Stimulated activated naive CD8-positive, alpha-beta T cell treated with anti-CD3 and anti-CD28 coated beads, Interleukin-15, amount 100 ng/mL, for 72 hours (primary cell): ENCODE measurements around the gene RBM43.
A peak's percentile ranks its signal among the peaks of the same experiment; 100 is the strongest.

ENCODE experiments used
- ATAC-seq: fragments of 150-1000 bp; cut with Tn5 transposase; 2 replicates; pipeline ENCODE4 v1.10.0; 2021; ENCODE audit warnings: mild to moderate bottlenecking, moderate library complexity
- DNase-seq, 2 donors: peaks; one replicate each; pipeline ENCODE4 v3.0.0; 2021 to 2022
- H3K27ac Mint-ChIP-seq, 2 donors: one replicate each; pipeline ENCODE4 v1.8.0; 2022; ENCODE audit warnings: mild to moderate bottlenecking in 2 of 2, mixed read lengths in 2 of 2, moderate library complexity in 2 of 2
- H3K27me3 Mint-ChIP-seq: one replicate; pipeline ENCODE4 v1.8.0; 2022; ENCODE audit warnings: mixed read lengths
- H3K4me1 Mint-ChIP-seq: one replicate; pipeline ENCODE4 v1.8.0; 2022; ENCODE audit warnings: mild to moderate bottlenecking, mixed read lengths
- H3K4me3 Mint-ChIP-seq, 2 donors: one replicate each; pipeline ENCODE4 v1.8.0; 2022; ENCODE audit warnings: mild to moderate bottlenecking in 2 of 2, mixed read lengths in 2 of 2, moderate library complexity in 1 of 2
- H3K9me3 Mint-ChIP-seq, 2 donors: one replicate each; pipeline ENCODE4 v1.8.0; 2022; ENCODE audit warnings: mixed read lengths in 2 of 2

RBM43 gene

DNA sequence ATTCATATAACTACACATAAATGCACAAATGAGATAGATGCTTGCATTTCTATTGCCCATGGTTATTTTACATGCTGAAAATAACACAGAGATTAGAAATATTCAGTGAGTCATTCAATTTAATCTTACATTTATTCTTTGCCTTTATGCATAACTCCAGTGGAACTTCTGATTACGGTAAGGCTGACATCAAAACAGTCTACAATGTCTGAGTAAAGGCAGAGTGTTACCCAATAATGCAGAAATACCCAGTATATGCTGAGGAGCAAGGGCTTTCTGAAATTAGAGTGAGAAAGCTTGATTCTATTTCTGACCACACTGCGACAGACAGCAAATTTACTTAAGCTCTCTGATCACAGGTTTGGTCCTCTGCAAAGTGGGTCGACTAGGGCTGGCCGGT is 18.6 kb upstream of the RBM43 start:
- DNase-seq: no peak
- Mint-ChIP-seq H3K4me3 (no peak overlapping the region), H3K27ac (no peak overlapping the region), H3K9me3 (no peaks in the 10 kb centered on the region), H3K4me1 (peaks cover 12% of the 10 kb centered on the region), H3K27me3 (no peaks in the 10 kb centered on the region)
- no peak for ATAC-seq

- H3K9me3 Mint-ChIP-seq: no peaks in the 10 kb centered on the region
- no peak overlapping the region for H3K4me3 Mint-ChIP-seq
- no peaks in the 10 kb centered on the region for H3K27me3 Mint-ChIP-seq
- ATAC-seq (no peak), DNase-seq (no peak)
- H3K4me1 Mint-ChIP-seq: peaks cover 6% of the 10 kb centered on the region
- no peak overlapping the region for H3K27ac Mint-ChIP-seq
Observed at GRCh38 chr2:151278487-151278886, 16.8 kb upstream of the RBM43 start.

DNA sequence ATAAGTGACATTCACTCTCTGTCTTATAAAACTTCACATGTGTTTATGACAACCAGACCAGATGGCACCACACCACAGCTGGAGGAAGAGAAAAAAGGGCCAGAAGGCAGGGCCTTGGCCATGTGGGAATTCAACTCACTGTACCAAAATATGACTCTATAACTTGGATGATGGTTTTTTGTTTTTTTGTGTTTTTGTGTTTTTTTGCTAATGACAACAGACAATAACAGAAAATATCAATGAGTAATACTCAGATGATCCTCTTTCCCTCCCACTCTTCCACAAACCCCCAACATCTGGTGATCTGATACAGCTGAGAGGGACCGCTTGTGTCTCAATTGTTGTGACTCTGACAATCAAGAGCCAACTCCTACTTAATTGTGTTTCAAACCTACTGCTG is 15.4 kb upstream of the RBM43 start:
- peaks cover 6% of the 10 kb centered on the region for H3K4me1 Mint-ChIP-seq
- H3K27me3 Mint-ChIP-seq: no peaks in the 10 kb centered on the region
- peak overlapping the region in 1 of 2 donors; percentile 27 for H3K27ac Mint-ChIP-seq
- no peak overlapping the region for H3K4me3 Mint-ChIP-seq
- no peaks in the 10 kb centered on the region for H3K9me3 Mint-ChIP-seq
- no peak for DNase-seq
- no peak for ATAC-seq

DNA sequence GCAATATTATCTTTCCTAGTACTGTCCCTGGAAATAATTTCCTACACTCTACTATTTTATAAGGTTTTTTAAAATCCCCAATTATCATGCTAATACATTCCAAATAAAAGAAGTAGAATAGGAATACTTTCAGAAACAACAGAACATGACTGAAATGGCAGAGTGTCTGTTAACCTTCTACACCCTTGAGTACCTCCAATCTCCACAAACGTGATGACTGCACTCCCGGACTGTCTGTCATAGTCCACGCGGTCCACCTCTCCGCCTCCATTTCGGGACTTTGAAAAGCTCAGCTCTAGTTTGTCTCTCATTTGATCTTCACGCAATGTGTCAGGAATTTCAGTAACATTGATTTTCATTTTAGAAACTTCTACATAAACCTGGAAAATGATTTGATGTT is 13.6 kb upstream of the RBM43 start:
- Mint-ChIP-seq H3K27ac (peak overlapping the region in 1 of 2 donors; percentile 28), H3K27me3 (no peaks in the 10 kb centered on the region), H3K9me3 (no peaks in the 10 kb centered on the region), H3K4me3 (no peak overlapping the region), H3K4me1 (peaks cover under 1% of the 10 kb centered on the region)
- DNase-seq (no peak), ATAC-seq (no peak)

- Mint-ChIP-seq H3K27ac (peak overlapping the region in 1 of 2 donors; percentile 42), H3K4me3 (no peak overlapping the region), H3K9me3 (peaks cover 0 to 12% of the 10 kb centered on the region in 2 donors), H3K4me1 (peaks cover 7% of the 10 kb centered on the region), H3K27me3 (no peaks in the 10 kb centered on the region)
- DNase-seq: no peak
- no peak for ATAC-seq
Observed at GRCh38 chr2:151271824-151272223, 10.2 kb upstream of the RBM43 start.

DNA sequence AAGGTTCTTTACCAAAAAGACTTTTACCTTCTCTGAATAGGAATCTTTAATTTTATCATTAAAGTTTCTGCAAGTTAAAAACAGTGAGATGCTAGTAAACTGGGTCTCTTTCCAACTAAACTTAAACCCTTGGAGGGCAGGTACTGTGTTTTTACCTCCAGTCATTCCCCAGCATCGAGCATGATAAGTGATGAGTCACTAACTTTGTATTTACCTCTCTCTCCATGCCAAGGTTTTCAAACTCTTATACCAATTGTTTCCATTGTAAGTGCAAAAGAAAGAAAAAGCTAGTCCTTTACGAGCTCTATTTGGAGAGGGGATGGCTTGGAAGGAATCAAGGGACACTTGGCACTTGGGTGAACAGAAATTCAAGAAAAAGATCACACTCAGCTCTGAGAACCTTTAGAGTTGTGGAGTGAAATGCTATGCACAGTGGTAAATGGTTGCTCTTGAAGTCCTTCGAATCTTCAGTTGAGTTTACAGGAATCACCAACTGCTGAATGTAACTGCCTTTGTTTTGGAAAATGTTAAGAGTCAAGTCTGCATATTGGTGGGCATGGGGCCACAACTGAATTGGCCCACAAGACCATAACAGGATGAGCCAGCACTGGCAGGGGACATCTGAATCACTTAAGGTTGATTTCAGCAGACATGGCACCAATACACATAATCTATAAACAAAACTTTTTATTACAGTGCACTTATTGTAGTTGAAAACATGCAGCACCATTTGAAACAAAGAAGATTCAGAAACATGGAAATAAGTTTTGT is 8.3 kb upstream of the RBM43 start:
- Mint-ChIP-seq H3K27me3 (no peaks in the 10 kb centered on the region), H3K4me3 (no peak overlapping the region), H3K9me3 (peaks cover 0 to 12% of the 10 kb centered on the region in 2 donors), H3K27ac (peak overlapping the region in 1 of 2 donors; percentile 10), H3K4me1 (peaks cover 7% of the 10 kb centered on the region)
- no peak for DNase-seq
- ATAC-seq: no peak

GRCh38 chr2:151268085-151268484 is 6.4 kb upstream of the RBM43 start:
- ATAC-seq (no peak), DNase-seq (no peak)
- peaks cover 0 to 12% of the 10 kb centered on the region in 2 donors for H3K9me3 Mint-ChIP-seq
- no peak overlapping the region for H3K4me3 Mint-ChIP-seq
- no peak overlapping the region for H3K27ac Mint-ChIP-seq
- H3K4me1 Mint-ChIP-seq: peaks cover 7% of the 10 kb centered on the region
- no peaks in the 10 kb centered on the region for H3K27me3 Mint-ChIP-seq

GRCh38 chr2:151267537-151267936 is 5.9 kb upstream of the RBM43 start:
- Mint-ChIP-seq H3K4me3 (no peak overlapping the region), H3K27me3 (no peaks in the 10 kb centered on the region), H3K27ac (no peak overlapping the region), H3K4me1 (peaks cover 10% of the 10 kb centered on the region), H3K9me3 (peaks cover 0 to 12% of the 10 kb centered on the region in 2 donors)
- DNase-seq (no peak), ATAC-seq (no peak)

DNA sequence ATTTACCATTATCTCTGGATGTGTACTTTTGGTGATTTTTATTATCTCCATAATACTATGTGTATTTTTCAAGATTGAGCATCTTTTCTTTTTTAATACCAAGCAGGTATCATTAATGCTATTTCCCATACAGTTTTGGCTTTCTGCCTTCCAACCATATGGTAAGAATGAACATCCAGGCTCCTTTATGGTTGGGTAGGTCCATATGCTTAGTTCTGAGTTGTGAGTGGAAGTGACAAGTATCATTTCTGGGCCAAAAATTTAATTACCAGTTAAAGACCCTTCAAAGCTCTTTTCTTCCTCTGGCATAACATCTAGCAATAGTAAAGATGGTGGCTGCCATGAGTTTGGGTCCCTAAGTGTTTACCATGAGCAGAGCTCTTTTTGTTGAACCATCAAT is 4.3 kb upstream of the RBM43 start:
- Mint-ChIP-seq H3K4me3 (no peak overlapping the region), H3K27me3 (no peaks in the 10 kb centered on the region), H3K9me3 (peaks cover 0 to 12% of the 10 kb centered on the region in 2 donors), H3K4me1 (peaks cover 18% of the 10 kb centered on the region), H3K27ac (no peak overlapping the region)
- DNase-seq: no peak
- no peak for ATAC-seq

DNA sequence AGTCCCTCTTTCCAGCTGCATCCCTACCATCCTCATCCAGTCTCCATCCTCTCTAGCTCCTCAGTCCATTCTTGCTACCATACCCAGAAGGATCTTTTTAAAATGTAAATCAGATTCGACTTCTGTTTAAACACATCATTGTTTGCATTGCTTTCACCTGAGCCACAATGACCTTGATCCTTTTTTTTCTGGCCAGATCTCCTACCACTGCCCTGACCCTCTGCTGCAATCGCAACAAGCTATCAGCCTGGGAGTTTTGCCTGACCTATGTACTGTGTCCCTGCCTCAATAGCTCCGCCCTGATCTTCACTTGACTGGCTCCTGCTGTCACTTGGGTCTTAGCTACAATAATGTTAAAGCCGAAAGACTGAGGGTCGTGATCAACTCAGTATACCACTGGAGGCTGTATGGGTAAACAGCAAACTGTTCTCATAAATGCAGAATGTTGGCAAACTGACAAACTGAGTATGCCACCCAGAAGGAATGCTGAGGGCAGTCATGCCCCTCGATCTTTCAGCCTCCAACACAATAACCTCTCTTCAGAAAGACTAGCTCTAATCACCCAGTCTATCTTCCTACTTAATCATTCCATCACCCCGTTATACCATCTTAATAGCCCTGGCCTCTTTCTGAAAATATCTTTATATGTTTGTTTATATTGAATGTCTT is 2.6 kb upstream of the RBM43 start:
- ATAC-seq (no peak), DNase-seq (no peak)
- Mint-ChIP-seq H3K4me3 (no peak overlapping the region), H3K9me3 (peaks cover 0 to 12% of the 10 kb centered on the region in 2 donors), H3K27ac (no peak overlapping the region), H3K4me1 (peaks cover 21% of the 10 kb centered on the region), H3K27me3 (no peaks in the 10 kb centered on the region)

GRCh38 chr2:151262629-151263028 is 966 bp upstream of the RBM43 start:
- Mint-ChIP-seq H3K27ac (no peak overlapping the region), H3K9me3 (peaks cover 0 to 8% of the 10 kb centered on the region in 2 donors), H3K27me3 (no peaks in the 10 kb centered on the region), H3K4me3 (peak overlapping the region in 1 of 2 donors; percentile 92), H3K4me1 (peaks cover 21% of the 10 kb centered on the region)
- DNase-seq (no peak), ATAC-seq (no peak)

DNA sequence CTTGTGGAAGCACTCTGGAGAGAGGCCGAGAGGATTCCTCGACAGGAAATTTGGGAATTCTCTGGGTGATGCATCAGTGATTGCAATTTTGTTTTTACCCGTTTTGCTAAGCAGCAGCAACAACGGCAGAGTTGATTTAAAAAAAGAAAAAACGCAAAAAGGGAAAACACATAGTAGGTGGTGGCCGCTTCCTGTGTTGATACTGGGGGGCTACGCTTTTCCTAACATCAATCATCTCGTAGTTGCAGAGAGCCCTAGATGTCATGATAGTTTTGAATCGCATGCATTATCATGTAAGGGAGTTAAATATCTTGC is 271 bp upstream of the RBM43 start:
- DNase-seq (no peak), ATAC-seq (no peak)
- Mint-ChIP-seq H3K4me1 (peaks cover 21% of the 10 kb centered on the region), H3K4me3 (peak overlapping the region; percentile 92 to 93), H3K9me3 (peaks cover 0 to under 1% of the 10 kb centered on the region in 2 donors), H3K27ac (peak overlapping the region; percentile 97), H3K27me3 (no peaks in the 10 kb centered on the region)

GRCh38 chr2:151260573-151261230 is 961 bp downstream of the RBM43 start:
- H3K9me3 Mint-ChIP-seq: no peaks in the 10 kb centered on the region
- peak overlapping the region; percentile 92 to 93 for H3K4me3 Mint-ChIP-seq
- peaks cover 21% of the 10 kb centered on the region for H3K4me1 Mint-ChIP-seq
- no peak for ATAC-seq
- H3K27me3 Mint-ChIP-seq: no peaks in the 10 kb centered on the region
- H3K27ac Mint-ChIP-seq: peak overlapping the region; percentile 98 to 99
- no peak for DNase-seq

DNA sequence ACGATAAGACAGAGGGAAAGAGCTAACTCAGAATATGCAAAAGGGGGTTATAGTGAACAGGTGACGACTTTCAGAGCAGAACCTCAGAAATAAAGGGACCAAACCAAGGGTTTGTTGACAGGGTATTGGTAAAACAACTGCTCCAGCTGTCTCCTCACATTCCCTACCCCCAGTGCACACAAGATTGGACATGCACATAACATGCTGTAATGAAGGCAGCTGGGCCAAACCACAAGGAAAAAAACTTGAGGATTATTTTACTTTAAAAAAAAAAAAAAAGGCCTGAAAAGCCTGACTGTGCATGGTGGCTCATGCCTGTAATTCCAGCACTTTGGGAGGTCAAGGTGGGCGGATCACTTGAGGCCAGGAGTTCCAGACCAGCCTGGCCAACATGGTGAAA is 3.5 kb downstream of the RBM43 start:
- no peak overlapping the region for H3K4me3 Mint-ChIP-seq
- ATAC-seq: no peak
- DNase-seq: no peak
- no peak overlapping the region for H3K27ac Mint-ChIP-seq
- peaks cover 21% of the 10 kb centered on the region for H3K4me1 Mint-ChIP-seq
- no peaks in the 10 kb centered on the region for H3K9me3 Mint-ChIP-seq
- no peaks in the 10 kb centered on the region for H3K27me3 Mint-ChIP-seq

- Mint-ChIP-seq H3K4me3 (no peak overlapping the region), H3K9me3 (peaks cover 7 to 12% of the 10 kb centered on the region in 2 donors), H3K27ac (no peak overlapping the region), H3K27me3 (no peaks in the 10 kb centered on the region), H3K4me1 (no peaks in the 10 kb centered on the region)
- DNase-seq (no peak), ATAC-seq (no peak)
Observed at GRCh38 chr2:151252646-151253045, 9.0 kb downstream of the RBM43 start.

DNA sequence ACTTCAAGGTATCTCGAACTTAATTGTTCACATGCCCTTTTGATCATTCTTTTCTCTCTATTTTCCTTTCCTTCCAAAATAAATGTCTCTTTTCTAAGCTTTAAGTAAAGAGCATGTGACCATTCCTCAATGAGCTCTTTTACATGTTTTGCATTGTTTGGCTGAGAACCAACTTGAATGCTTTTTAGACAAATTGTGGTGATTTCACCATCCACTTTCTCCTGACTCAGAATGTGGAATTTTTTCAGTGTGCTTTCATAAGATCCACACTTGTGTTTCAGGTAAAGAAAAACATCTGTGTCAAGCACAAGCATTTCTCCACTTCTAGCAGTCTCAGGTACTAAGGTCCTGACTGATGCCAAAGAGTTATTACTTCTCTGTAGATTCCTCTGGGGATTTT is 10.7 kb downstream of the RBM43 start:
- no peak for ATAC-seq
- Mint-ChIP-seq H3K4me1 (no peaks in the 10 kb centered on the region), H3K9me3 (peaks cover 8 to 12% of the 10 kb centered on the region in 2 donors), H3K4me3 (no peak overlapping the region), H3K27ac (no peak overlapping the region), H3K27me3 (no peaks in the 10 kb centered on the region)
- DNase-seq: no peak
